NCI-H2171 (cell line): ENCODE data around the gene CEP83.
A peak's percentile ranks its signal among the peaks of the same experiment; 100 is the strongest.
"Not testable (repeated sequence)": the region's sequence is repeated elsewhere in the genome, so short reads cannot be mapped to it uniquely, and the experiment has no call there.

Experiments
- DNase-seq: peaks from one replicate; lab custom pipeline; 2025; lab: John Stamatoyannopoulos, UW

CEP83 gene

GRCh38 chr12:94459728-94460615 lies at the start of gene CEP83:
CEP83 (minus strand) TSS chr12:94459867; CDS start chr12:94412490, 47,377 bp downstream.
- DNase-seq: peak; percentile 92

GRCh38 chr12:94509317-94509716 lies 49.6 kb upstream of the CEP83 start:
- DNase-seq: no peak

GRCh38 chr12:94507455-94507854 lies 47.8 kb upstream of the CEP83 start:
- no peak for DNase-seq

- no peak for DNase-seq
Observed at GRCh38 chr12:94504386-94504785, 44.7 kb upstream of the CEP83 start.

GRCh38 chr12:94503619-94504018 lies 44.0 kb upstream of the CEP83 start:
- no peak for DNase-seq

GRCh38 chr12:94500831-94501567 lies 41.3 kb upstream of the CEP83 start:
- no peak for DNase-seq

- DNase-seq: no peak
Observed at GRCh38 chr12:94498698-94499097, 39.0 kb upstream of the CEP83 start.

GRCh38 chr12:94498073-94498472 lies 38.4 kb upstream of the CEP83 start:
- no peak for DNase-seq

GRCh38 chr12:94495445-94496115 lies 35.9 kb upstream of the CEP83 start:
- DNase-seq: no peak

GRCh38 chr12:94491489-94491888 lies 31.8 kb upstream of the CEP83 start:
- DNase-seq: no peak

- DNase-seq: no peak
Observed at GRCh38 chr12:94488463-94488862, 28.8 kb upstream of the CEP83 start.

GRCh38 chr12:94481734-94482133 lies 22.1 kb upstream of the CEP83 start:
- DNase-seq: no peak

GRCh38 chr12:94469522-94469921 lies 9.9 kb upstream of the CEP83 start:
- DNase-seq: no peak

GRCh38 chr12:94460616-94460959 lies 921 bp upstream of the CEP83 start:
- no peak for DNase-seq

- peak; percentile 5 for DNase-seq
Observed at GRCh38 chr12:94458877-94459727, 565 bp downstream of the CEP83 start.

GRCh38 chr12:94457311-94457710 lies 2.4 kb downstream of the CEP83 start:
- DNase-seq: no peak

GRCh38 chr12:94454318-94454717 lies 5.3 kb downstream of the CEP83 start:
- DNase-seq: not testable (repeated sequence)

- no peak for DNase-seq
Observed at GRCh38 chr12:94445662-94446061, 14.0 kb downstream of the CEP83 start.

GRCh38 chr12:94437303-94437702 lies 22.4 kb downstream of the CEP83 start:
- DNase-seq: no peak

GRCh38 chr12:94435511-94435927 lies 24.1 kb downstream of the CEP83 start:
- DNase-seq: no peak

GRCh38 chr12:94434171-94434570 lies 25.5 kb downstream of the CEP83 start:
- DNase-seq: no peak

- DNase-seq: no peak
Observed at GRCh38 chr12:94433744-94434143, 25.9 kb downstream of the CEP83 start.
